GM11168 (cell line): ENCODE results near the gene EMC8.

Experiments used
- in situ Hi-C: fragments of 300-500 bp; cut with MboI; formaldehyde crosslinking; loops from one replicate; pipeline ENCODE4 v1.12.0; 2022; ENCODE audit warnings: low sequenced_read_pairs; ENCODE audit not compliant: unreplicated experiment

Gene EMC8

GRCh38 chr16:85762970-85763369, 36.4 kb downstream of the EMC8 start:
- in situ Hi-C loops = no loop called here

GRCh38 chr16:85761861-85762260, 37.5 kb downstream of the EMC8 start:
- in situ Hi-C loops = no loop called here

- in situ Hi-C loops = no loop called here
Observed at GRCh38 chr16:85759631-85760419, 39.5 kb downstream of the EMC8 start.

GRCh38 chr16:85759136-85759535, 40.2 kb downstream of the EMC8 start:
- in situ Hi-C loops = no loop called here

GRCh38 chr16:85757341-85757822, 42.0 kb downstream of the EMC8 start:
- in situ Hi-C loops = no loop called here

GRCh38 chr16:85755929-85756768, 43.2 kb downstream of the EMC8 start:
- in situ Hi-C loops = no loop called here

- in situ Hi-C loops = no loop called here
Observed at GRCh38 chr16:85754413-85754812, 44.9 kb downstream of the EMC8 start.

GRCh38 chr16:85753976-85754375, 45.4 kb downstream of the EMC8 start:
- in situ Hi-C loops = no loop called here

- in situ Hi-C loops = no loop called here
Observed at GRCh38 chr16:85753559-85753958, 45.8 kb downstream of the EMC8 start.

- in situ Hi-C loops = no loop called here
Observed at GRCh38 chr16:85752511-85753420, 46.6 kb downstream of the EMC8 start.

GRCh38 chr16:85751698-85752501, 47.4 kb downstream of the EMC8 start:
- in situ Hi-C loops = no loop called here

- in situ Hi-C loops = no loop called here
Observed at GRCh38 chr16:85750827-85751697, 48.3 kb downstream of the EMC8 start, which contains the start of gene C16orf74. Gene C16orf74 (minus strand): TSS chr16:85751096. CDS start chr16:85735217, 15,879 bp downstream.

- in situ Hi-C loops = no loop called here
Observed at GRCh38 chr16:85750146-85750826, 49.1 kb downstream of the EMC8 start.

- in situ Hi-C loops = no loop called here
Observed at GRCh38 chr16:85749771-85750145, 49.6 kb downstream of the EMC8 start.

GRCh38 chr16:85746460-85747215, 52.7 kb downstream of the EMC8 start:
- in situ Hi-C loops = no loop called here

GRCh38 chr16:85738923-85739715, 60.2 kb downstream of the EMC8 start:
- in situ Hi-C loops = no loop called here
